GM18858 (cell line): Measurements from ENCODE around the gene NEGR1.

Source experiments
- ATAC-seq: cut with Tn5 transposase; IDR thresholded peaks from one replicate; pipeline ENCODE4 v1.9.1; 2021; ENCODE audit not compliant: unreplicated experiment

Gene NEGR1

DNA sequence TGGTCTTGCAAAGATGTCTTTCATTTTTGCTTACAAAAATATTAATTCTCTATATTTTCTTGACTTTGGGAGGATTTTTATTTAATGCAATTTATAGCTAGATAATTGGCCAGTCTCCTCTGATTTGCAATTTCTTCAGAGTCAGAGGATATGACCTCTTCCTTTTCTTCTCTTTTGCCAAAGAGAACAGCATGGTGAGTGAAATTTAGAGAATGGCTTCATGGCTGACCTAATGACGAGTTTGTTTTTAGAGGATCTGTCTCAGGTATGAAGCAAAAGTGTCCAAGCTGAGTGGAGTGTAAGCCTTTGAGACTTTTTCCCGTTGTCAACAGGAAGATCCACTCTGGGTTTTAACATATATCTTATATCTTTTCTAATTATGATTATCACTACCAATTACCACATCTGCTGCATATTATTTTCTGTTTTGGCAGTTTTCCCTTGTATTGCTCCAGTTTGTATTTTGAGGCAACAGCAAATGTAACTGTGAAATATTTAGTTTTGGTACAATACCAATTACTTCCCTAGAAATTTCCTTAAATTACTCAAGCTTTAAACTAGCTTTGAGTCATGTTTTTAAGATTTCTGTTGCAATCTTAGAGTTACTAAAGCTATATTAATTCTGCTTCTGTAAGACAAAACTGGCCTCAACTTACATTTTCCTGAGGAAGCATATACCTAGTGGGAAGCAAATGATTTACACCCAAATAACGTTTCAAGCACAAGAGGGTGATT, 868.7 kb downstream of the NEGR1 start:
- no peak for ATAC-seq

DNA sequence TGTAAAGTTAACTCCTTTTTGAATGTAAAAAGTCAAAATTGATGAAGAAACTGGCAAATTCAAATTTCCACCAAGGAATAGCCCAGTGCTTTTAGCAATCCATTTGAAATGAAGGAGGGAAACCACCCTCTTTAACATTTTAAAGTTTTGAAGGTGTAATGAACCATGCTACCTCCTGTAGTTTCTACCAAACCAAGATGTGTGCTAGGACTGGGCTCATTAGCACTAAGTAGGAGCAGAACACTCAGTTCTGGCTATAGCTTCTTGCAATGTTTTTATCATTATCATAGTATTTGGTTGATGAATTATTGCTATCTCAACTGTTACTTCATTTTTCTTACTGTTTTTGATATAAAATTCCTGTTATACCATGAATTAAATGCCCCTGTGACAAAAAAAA, 882.3 kb downstream of the NEGR1 start:
- no peak for ATAC-seq

DNA sequence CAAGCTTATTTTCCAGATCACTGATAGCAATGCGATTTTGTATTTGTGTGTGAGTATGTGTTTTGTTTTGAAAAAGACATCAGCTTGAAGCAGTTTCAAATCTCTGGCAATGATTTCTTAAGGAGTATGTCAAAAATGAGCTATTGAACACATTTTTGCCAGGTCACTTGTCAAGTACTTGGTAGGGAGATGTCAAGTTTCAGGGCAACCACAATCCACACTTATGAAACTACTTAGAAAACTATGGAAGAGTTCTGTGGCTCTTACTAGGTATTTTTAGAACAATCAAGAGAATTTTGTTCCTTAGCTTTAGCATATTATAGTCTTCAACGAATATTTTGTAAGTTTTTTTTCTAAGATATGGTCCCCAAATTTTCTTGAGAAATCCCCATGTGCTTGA, 882.7 kb downstream of the NEGR1 start:
- ATAC-seq: no peak

DNA sequence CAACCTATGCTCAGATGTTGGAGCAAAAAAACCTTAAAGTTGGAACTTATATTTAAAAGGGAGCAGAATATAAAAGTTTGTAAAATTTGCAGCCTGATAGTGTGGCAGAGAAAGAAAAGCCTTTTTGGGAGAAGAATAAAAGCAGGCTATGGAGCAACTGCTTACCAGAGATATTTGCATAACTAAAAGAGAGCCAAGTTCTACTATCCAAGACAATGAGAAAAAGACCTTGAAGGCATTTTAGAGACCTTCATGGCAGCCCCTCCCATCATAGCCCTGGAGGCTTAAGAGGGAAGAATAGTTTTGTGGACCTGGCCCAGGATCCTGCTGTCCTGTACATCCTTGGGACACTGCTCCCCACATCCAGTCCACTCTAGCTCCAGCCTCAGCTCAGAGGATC, 889.0 kb downstream of the NEGR1 start:
- ATAC-seq: no peak

DNA sequence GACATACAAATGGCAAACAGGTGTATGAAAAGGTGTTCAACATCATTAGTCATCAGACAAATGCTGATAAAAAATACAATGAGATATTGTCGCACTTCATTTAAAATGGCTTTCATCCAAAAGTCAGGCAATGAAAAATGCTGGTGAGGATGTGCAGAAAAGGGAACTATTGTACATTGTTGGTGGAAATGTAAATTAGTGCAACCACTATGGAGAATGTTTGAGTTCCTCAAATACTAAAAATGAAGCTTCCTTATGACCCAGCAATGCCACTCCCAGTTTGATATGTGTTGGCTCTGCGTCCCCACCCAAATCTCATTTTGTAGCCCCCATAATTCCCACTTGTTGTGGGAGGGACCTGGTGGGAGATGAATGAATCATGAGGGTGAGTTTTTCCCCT, 891.8 kb downstream of the NEGR1 start:
- no peak for ATAC-seq

DNA sequence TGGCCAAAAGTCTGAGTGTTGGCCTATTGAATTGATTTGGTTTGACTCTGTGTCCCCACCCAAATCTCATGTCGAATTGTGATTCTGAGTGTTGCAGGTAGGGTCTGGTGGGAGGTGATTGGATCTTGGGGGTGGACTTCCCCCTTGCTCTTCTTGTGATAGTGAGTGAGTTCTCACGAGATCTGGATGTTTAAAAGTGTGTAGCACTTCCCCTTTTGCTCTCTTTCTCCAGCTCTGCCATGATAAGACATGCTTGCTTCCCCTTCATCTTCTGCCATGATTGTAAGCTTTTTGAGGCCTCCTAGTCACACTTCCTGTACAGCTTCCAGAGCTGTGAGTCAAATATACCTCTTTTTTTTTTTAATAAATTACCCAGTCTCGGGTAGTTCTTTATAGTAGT, 904.5 kb downstream of the NEGR1 start:
- ATAC-seq: no peak

DNA sequence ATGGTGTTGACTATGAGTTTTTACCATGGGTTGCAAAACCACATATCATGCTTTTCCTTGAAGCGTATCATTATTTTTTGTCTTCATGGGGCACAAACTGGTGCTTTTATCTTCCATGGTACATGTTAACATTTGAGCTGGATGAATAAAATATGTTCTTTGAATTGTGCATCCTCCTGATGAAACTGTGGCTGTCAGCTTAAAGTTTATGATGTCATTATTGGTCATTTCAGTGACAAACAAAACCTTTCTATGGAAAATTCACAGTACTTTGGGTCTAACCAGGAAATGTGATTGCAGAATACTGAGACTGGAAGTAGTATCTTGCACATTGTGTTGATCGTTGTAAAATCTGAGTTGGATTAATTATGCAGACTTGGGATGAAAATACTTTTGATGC, 909.8 kb downstream of the NEGR1 start:
- ATAC-seq: no peak

DNA sequence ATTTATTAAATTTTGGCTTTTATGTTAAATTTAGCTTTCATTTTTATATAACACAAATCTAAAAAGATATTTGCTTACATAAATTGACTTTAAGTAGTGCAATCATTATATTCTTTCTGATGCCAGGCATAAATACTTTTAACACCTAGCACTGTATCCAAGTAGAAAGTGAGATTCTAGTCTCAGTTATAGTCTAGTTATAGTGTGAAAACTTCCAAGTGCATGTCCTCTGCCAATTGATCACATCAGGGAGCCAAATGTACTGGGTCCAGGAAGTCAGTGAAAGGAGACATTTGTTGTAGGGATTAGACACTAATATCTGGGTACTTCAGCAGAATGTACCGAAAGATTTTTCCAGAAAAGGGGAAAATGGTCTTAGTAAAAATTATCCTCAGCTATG, 910.8 kb downstream of the NEGR1 start:
- no peak for ATAC-seq

DNA sequence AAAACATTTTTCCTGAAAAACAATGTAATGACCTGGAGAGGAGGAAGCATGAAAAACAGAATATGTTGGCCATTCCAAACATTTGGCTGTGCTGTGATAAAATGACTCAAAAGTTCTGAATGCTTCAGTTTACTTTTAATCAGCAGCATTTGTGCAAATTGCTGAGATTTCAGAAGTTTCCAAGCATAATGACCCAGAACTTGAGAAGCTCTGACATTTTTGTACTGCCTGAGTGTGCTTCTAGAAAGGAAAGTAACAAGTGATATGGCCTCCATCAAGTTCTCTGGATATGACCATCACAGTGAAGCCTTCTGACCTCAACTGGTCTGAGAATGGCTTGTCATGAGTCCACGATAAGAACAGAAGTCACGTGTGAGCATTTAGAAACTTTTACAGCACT, 918.1 kb downstream of the NEGR1 start:
- no peak for ATAC-seq

DNA sequence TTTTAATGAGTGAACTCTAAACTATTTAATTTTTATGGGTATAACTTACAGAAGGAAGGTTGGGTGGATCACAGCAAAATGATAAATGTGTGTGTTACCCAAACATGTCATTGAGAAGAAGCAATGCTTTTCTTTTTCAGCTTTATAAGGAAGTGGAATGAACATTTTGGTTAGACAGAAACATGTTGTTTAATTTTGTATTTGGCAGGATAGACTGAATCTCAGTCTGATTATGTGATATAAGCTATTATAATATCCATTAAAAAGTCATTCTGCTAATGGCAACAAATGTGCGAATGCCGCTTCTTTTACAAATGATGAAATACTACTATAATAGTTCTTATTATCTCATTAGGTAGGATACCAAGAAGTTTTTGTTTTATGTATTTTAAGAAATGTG, 919.6 kb downstream of the NEGR1 start:
- ATAC-seq: no peak

DNA sequence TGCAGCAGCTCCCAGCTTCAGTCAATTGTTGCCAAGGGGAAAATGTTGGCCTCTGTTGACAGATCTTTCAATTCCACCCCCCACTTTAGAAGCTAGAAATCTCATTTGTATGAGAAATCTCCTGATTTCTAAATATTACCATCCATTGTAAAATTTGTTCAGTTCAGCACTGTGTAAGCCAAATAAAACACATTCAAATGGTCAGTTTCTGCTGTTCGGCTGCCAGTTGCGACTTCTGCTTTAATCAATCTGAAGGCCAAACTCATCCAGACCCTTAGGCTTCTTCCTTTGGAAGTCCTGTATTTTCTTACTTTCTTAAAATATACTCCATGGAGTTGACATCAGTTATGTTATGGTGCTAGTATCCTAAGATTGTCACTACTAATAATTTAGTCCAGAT, 920.3 kb downstream of the NEGR1 start:
- ATAC-seq: no peak

DNA sequence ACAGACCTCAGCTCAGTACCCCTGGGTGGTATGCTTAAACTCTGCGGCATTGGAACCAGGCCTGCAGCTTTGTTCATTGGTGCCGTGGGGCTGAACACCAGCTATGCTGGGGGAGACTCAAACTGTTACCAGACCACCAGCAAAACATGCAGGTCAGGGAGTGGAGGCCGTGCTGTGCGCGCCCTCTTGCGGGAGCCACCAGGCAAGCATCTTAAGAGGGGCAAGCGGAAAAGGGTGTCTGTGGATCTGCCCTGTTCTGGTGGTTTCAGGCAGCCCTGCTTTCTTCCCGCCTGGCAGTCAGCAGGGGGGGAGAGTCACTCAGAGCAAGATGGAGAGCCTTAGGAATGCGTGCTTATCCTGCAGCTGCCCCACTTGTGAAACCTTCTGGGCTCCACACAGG, 924.6 kb downstream of the NEGR1 start:
- ATAC-seq: no peak

DNA sequence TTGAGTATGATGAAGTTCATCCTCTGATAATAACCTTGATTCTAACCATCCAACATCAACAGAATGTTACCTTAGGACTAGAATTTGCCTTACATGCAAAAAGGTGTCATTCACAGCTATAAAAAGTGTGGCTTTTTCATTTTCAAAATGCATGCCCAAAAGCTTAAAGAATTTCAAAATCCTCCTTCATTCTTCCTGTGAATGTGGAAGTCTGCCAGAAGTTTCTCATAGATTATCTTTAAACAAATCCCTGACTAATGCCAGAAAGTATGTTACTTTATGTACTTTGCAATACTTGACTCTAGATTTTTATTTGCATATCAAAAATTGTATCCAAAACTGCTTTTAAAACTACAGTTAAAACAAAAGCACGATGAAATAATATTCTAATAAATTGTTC, 930.9 kb downstream of the NEGR1 start:
- no peak for ATAC-seq

DNA sequence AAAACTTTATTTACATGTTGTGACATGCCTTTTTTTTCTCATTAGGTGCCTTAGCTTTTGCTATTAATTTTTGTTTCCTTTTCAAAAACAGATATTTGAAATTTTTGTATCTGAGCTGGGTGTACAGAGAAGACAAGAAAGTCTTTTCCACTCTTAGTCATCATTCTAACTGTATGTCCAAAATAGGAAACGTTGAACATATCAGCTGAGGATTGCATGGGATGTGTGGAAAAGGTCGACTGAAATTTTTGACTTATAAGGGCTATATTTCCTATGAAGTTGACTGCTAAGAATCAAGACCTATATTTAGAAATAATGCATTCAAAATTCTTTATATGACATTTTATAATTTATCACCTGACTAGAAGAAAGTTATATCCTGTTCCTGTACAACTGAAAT, 931.5 kb downstream of the NEGR1 start:
- no peak for ATAC-seq

DNA sequence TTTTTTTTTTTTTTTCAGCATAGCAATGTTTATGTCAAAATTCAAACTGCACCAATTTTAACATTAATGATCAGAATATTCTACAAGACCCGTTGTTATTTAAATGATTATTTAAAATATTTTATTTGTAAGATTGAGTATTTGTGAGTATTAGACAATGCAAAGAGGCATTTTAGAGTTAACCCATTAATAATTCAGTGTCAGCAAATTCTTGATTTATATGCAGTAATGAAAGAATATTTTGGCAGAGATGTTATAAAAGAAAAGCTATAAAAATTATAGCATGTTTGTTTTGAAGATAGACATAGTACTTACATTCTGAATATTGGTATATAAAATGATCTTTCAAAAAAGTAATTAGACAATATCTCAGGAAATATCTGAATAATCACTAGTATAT, 932.0 kb downstream of the NEGR1 start:
- ATAC-seq: no peak
